ENCODE data around the gene S100B.

S100B gene

GRCh38 chr21:46560568-46561444, 44.1 kb downstream of the S100B start:
- TF ChIP-seq CTCF (IDR thresholded peaks at IDR 0.05; ENCODE audit: low read depth, low read length): no peak
- no peak overlapping the region for H3K4me3 ChIP-seq (ENCODE audit: low read depth, low read length)

GRCh38 chr21:46559291-46559983, 45.4 kb downstream of the S100B start:
- no peak overlapping the region for H3K4me3 ChIP-seq (ENCODE audit: low read depth, low read length)
- TF ChIP-seq CTCF (IDR thresholded peaks at IDR 0.05; ENCODE audit: low read depth, low read length): no peak

- H3K4me3 ChIP-seq (ENCODE audit: low read depth, low read length): no peak overlapping the region
- TF ChIP-seq CTCF (IDR thresholded peaks at IDR 0.05; ENCODE audit: low read depth, low read length): no peak
Measured at GRCh38 chr21:46557919-46558392, 46.9 kb downstream of the S100B start.

- no peak for TF ChIP-seq CTCF (IDR thresholded peaks at IDR 0.05; ENCODE audit: low read depth, low read length)
- H3K4me3 ChIP-seq (ENCODE audit: low read depth, low read length): no peak overlapping the region
Measured at GRCh38 chr21:46557469-46557868, 47.4 kb downstream of the S100B start.

GRCh38 chr21:46556802-46557201, 48.1 kb downstream of the S100B start:
- no peak overlapping the region for H3K4me3 ChIP-seq (ENCODE audit: low read depth, low read length)
- no peak for TF ChIP-seq CTCF (IDR thresholded peaks at IDR 0.05; ENCODE audit: low read depth, low read length)

- H3K4me3 ChIP-seq (ENCODE audit: low read depth, low read length): no peak overlapping the region
- no peak for TF ChIP-seq CTCF (IDR thresholded peaks at IDR 0.05; ENCODE audit: low read depth, low read length)
Measured at GRCh38 chr21:46555678-46556077, 49.2 kb downstream of the S100B start.

GRCh38 chr21:46555225-46555617, 49.7 kb downstream of the S100B start:
- TF ChIP-seq CTCF (IDR thresholded peaks at IDR 0.05; ENCODE audit: low read depth, low read length): no peak
- no peak overlapping the region for H3K4me3 ChIP-seq (ENCODE audit: low read depth, low read length)
